ENCODE results near the gene GOLT1B.
A peak's percentile ranks its signal among the peaks of the same experiment; 100 is the strongest.
"Not testable (repeated sequence)": the region's sequence is repeated elsewhere in the genome, so short reads cannot be mapped to it uniquely, and the experiment has no call there.

GOLT1B gene, protein sequence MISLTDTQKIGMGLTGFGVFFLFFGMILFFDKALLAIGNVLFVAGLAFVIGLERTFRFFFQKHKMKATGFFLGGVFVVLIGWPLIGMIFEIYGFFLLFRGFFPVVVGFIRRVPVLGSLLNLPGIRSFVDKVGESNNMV

DNA sequence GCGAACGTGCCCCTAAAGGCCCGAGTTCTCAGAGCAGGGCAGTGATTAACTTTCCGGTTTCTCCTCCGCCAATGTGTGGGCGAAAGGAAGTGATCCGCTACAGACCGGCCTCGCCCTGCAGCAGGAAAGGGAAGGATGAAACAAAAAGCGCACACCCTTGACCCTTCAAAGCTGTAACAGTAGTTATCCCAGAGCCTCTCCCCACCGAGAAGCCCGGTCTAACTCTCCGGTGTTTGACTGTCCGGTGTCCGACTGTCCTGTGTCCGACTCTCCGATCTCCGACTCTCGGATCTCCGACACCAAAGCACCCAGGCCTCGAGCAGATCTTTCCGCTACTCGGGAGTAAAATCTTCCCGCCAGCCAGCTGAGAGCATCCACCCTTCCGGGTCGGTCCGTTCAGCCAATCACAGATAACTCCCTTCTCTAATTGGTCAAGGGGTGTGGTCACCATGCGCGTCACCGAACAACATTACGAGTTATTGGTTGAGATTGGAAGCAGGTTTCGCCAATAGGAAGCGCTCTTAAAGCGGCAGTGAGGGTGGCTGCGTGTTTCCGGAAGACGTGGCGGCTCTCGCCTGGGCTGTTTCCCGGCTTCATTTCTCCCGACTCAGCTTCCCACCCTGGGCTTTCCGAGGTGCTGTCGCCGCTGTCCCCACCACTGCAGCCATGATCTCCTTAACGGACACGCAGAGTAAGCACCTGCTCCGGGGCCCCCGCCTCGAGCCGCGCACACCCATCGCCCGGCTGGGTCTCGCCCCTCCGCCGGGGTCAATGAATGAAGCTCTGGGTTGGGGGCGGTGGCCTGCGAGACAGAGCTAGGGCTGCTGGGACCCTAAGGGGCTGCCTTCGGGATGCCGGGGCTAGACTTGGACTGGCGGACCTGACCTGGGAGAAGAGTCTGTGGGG lies at the start of gene GOLT1B, which contains the start of gene RECQL:
Gene GOLT1B (plus strand): TSS at position 532 of the 906 bp plus-strand sequence. CDS start 135 bp downstream, at position 667.
Gene RECQL (minus strand): TSS at position 378 of the 906 bp plus-strand sequence. CDS start 2,065 bp downstream, outside the sequence.
- Mint-ChIP-seq H3K4me1 (peaks cover 26% of the 10 kb centered on the region), H3K9me3 (no peaks in the 10 kb centered on the region), H3K27ac (peak within 1 kb of the TSS in 1 of 2 donors; percentile 86), H3K27me3 (no peaks in the 10 kb centered on the region), H3K4me3 (no peak within 1 kb of the TSS)
- peak; percentile 86 to 91 for DNase-seq
- ATAC-seq: peak; percentile 98

DNA sequence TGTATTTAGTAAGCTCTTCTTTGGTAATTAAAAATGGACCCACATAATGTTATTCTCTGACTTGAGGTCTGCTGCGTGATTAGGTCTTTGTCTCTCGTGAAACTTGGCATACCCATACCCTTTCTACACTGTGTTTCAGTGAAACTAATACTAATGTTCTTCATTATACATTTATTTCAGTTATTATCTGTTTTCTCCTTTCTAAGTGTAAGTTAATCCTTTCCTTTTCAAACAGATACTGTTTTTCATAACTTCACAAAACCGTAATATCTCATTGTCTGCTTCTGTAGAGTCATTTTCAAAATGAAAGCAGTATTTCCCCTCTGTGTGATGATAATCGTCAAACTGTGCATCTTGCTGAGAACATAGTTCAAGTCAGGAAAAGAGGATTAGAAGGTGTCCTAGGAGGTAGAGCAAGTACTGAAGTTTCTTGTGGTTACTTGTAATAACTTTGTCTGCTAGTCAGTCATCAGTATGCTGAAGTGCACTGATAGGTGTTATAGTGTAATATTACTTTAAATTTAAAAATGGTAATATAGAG lies 48.2 kb upstream of the GOLT1B start:
- H3K9me3 Mint-ChIP-seq: peaks cover 0 to 4% of the 10 kb centered on the region in 2 donors
- peak; percentile 58 for ATAC-seq
- DNase-seq: no peak
- no peaks in the 10 kb centered on the region for H3K27me3 Mint-ChIP-seq
- peaks cover 58% of the 10 kb centered on the region for H3K4me1 Mint-ChIP-seq
- H3K4me3 Mint-ChIP-seq: peak overlapping the region; percentile 33 to 70
- H3K27ac Mint-ChIP-seq: peak overlapping the region; percentile 48 to 92

DNA sequence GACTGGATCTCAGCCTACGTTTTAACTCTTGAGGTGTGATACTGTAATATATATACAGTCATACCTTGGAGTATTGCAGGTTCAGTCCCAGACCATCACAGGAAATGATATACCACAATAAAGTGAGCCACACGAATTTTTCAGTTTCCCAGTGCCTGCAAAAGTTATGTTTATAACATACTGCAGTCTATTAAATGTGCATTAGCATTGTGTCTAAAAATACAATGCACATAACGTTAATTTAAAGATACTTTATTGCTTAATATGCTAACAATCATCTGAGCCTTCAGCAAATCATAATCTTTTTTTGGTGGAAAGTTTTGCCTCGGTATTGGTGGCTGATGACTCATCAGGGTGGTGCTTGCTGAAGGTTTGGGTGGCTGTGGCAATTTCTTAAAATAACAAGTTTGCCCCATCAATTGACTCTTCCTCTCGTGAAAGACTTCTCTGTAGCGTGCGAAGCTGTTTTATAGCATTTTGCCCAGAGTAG lies 45.3 kb upstream of the GOLT1B start:
- peaks cover 66% of the 10 kb centered on the region for H3K4me1 Mint-ChIP-seq
- H3K27ac Mint-ChIP-seq: peak overlapping the region; percentile 95 to 99
- peak; percentile 65 for DNase-seq
- H3K9me3 Mint-ChIP-seq: peaks cover 0 to 4% of the 10 kb centered on the region in 2 donors
- peak overlapping the region; percentile 38 to 51 for H3K4me3 Mint-ChIP-seq
- peak; percentile 95 for ATAC-seq
- H3K27me3 Mint-ChIP-seq: no peaks in the 10 kb centered on the region

DNA sequence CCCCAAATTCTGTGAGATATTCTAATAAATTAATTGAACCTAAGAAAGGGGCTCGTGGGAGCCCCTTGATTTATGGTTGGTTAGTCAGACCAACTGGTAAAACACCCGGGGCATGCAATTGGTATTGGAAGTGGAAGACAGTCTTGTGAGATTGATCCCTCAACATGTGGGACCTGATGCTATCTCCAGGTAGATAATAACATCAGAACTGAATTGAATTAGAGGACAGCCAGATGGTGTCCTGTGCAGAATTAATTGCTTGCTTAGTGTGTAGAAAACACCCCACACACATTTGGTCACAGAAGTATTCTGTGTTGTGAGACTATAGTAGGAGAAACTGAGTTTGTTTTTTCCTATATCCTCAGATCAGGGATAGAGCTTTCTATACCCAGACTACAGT lies 42.1 kb upstream of the GOLT1B start:
- Mint-ChIP-seq H3K4me1 (peaks cover 41% of the 10 kb centered on the region), H3K27ac (no peak overlapping the region), H3K4me3 (no peak overlapping the region), H3K27me3 (no peaks in the 10 kb centered on the region), H3K9me3 (peaks cover 0 to 4% of the 10 kb centered on the region in 2 donors)
- no peak for DNase-seq
- no peak for ATAC-seq

DNA sequence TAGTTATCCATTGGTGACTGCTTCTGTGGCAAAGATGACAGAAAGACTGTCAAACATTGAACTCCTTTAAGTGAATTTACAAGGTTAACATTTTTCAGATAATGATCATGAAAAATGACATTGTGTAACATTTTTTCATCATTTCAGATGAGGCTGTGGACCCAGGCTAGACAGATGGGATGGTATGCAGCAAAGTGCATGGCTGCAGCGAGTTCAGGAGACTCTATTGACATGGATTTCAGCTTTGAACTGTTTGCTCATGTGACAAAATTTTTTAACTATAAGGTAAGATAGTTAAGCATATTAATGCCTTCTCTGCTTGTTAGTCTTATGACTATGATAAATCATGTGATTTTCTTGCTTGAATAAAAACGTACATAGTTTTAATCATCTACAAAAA lies 34.3 kb upstream of the GOLT1B start:
- ATAC-seq, H3K27ac Mint-ChIP-seq, H3K4me1 Mint-ChIP-seq, H3K9me3 Mint-ChIP-seq, H3K27me3 Mint-ChIP-seq, H3K4me3 Mint-ChIP-seq, DNase-seq: not testable (repeated sequence)

DNA sequence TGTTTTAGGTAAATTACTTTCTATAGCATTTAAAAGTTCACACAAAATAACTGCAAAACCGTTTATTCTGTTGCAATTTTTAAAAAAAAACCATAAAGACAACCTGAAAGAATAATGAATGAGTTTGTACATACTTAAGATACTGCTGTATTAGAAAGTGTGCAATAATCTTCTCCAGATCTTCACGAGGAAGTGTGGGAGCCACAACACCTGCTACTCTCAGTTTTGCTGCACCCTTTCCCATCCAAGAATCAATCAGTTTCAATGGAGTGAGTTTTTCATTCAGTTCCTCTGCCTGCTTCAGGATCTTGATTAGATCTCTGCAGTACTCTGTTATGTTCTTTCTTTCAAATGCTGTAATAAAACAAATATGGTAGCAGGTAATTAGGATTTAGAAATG lies 30.3 kb upstream of the GOLT1B start:
- no peak overlapping the region for H3K4me3 Mint-ChIP-seq
- no peaks in the 10 kb centered on the region for H3K27me3 Mint-ChIP-seq
- no peak for DNase-seq
- H3K4me1 Mint-ChIP-seq: peaks cover 6% of the 10 kb centered on the region
- ATAC-seq: no peak
- H3K27ac Mint-ChIP-seq: no peak overlapping the region
- no peaks in the 10 kb centered on the region for H3K9me3 Mint-ChIP-seq

DNA sequence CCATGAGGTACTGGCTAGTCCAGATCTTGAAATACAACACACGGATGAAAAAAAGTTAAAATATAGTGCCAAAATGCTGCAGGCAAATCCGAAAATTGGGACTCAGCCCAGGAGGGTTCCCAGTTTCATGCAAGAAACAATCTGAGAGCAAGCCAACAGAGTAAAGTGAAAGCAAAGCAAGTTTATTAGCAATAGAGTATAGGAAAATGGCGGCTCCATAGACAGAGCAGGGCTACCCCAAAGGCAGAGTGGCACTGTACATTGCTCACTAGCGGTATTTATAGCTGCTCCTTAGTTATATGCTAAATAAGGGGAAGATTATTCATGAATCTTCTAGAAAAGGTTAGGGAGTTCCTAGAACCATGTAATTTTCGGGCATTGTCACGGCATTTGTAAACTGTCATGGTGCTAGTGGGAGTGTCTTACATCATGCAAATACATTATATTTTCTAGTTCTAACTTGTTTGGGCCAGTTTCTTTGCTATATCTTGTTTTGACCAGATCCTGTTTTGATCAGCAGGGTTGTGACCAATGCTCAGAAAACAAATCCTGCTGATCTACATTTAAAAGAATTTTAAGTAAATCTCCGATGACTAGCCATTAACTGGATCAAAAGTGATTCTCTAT lies 29.3 kb upstream of the GOLT1B start:
- ATAC-seq (no peak), DNase-seq (no peak)
- Mint-ChIP-seq H3K4me3 (no peak overlapping the region), H3K9me3 (no peaks in the 10 kb centered on the region), H3K27me3 (no peaks in the 10 kb centered on the region), H3K27ac (peak overlapping the region in 1 of 2 donors; percentile 81), H3K4me1 (peaks cover 17% of the 10 kb centered on the region)

DNA sequence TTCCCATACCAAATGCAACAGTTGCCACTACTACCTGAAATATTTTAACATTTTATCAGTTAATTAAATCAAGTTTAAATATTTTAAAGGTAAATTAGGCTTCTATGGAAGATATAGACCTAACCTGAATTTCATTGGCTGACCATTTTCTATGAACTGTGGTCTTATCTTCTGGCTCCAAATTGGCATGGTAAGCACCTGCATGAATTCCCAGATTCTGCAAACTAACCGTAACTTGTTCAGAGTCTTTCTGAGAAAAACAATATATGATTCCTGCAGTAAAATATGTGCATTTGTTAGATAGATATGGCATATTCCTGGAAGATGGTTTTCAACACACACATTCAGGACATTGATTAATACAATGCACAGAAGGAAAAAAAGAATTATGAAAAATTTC lies 26.0 kb upstream of the GOLT1B start:
- Mint-ChIP-seq H3K27ac (no peak overlapping the region), H3K27me3 (no peaks in the 10 kb centered on the region)

DNA sequence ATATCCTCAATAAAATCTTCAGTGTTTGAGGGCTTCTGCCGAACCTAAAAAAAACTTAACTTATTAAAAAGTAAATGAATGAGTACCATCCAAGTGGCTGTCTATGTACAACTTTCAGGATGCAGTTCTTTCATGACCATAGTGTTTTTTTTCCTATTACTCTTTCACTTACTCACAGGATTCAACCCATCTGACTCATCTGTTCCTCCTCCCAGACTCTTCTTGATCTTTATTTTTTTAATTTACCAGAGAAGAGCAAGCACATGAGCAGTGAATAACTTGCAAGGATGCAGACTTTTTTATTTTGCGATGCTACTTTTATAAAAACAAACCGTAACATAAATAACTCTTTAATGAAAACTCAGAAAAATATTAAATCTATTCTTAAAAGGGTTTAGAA lies 24.6 kb upstream of the GOLT1B start:
- Mint-ChIP-seq H3K4me3 (no peak overlapping the region), H3K4me1 (peaks cover 17% of the 10 kb centered on the region), H3K27me3 (no peaks in the 10 kb centered on the region), H3K9me3 (no peaks in the 10 kb centered on the region), H3K27ac (peak overlapping the region in 1 of 2 donors; percentile 62)
- DNase-seq: no peak
- ATAC-seq: peak; percentile 71

More for the DNA sequence above, 26.0 kb upstream of the GOLT1B start:
- no peak for DNase-seq
- Mint-ChIP-seq H3K4me3 (no peak overlapping the region), H3K4me1 (peaks cover 17% of the 10 kb centered on the region), H3K9me3 (no peaks in the 10 kb centered on the region)
- no peak for ATAC-seq

DNA sequence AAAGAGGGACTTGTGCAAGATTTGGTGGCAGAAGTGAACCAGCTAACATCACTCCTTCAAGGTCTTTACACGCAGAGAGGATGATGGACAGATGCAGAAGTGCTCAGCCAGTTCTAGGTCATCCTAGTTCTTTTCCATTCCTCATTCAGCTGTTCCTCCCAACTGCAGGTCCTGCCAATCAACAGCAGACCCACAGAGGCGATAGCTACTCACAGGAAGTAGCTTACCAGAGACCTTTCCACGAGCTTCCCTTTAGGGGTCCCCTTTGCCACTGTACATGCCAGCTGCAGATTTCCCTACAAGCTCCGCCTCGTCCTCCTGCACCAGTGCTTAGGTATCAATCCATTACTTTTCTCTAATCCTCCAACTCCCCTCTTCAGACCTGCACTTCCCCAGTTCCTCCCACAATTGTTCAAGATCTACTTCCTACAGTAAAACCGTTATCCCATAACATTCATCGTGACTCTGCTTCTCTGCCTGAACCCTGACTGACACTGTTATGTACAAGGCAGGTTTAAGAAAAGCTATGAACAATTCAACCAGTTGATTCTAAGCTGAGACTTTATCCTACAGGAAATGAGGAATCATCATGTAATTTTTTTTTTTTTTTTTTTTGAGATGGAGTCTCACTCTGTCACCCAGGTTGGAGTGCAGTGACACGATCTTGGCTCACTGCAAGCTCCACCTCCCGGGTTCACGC lies 22.7 kb upstream of the GOLT1B start:
- no peak overlapping the region for H3K27ac Mint-ChIP-seq
- peaks cover 17% of the 10 kb centered on the region for H3K4me1 Mint-ChIP-seq
- no peaks in the 10 kb centered on the region for H3K9me3 Mint-ChIP-seq
- ATAC-seq (no peak), DNase-seq (no peak)
- no peak overlapping the region for H3K4me3 Mint-ChIP-seq
- no peaks in the 10 kb centered on the region for H3K27me3 Mint-ChIP-seq

DNA sequence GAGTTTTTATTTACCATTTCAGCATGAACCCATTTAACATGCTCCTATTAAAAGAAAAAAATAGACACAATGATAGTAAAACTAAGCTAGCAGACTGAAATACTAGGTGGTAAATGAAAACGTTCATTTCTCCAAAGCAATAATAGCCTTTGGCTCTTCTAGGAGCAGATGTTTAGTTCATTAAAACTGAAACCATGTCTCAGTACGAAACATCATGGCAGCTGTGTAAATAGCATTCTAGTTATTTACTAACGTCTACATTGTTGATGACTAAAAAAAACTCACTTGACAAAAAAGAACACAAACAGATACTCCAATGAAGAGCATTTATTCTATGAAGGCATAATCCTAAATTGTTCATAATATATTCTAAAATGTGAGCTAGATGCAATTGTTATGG lies 18.1 kb upstream of the GOLT1B start:
- H3K4me3 Mint-ChIP-seq: no peak overlapping the region
- no peaks in the 10 kb centered on the region for H3K27me3 Mint-ChIP-seq
- ATAC-seq: no peak
- H3K4me1 Mint-ChIP-seq: no peaks in the 10 kb centered on the region
- H3K9me3 Mint-ChIP-seq: no peaks in the 10 kb centered on the region
- DNase-seq: no peak
- no peak overlapping the region for H3K27ac Mint-ChIP-seq

DNA sequence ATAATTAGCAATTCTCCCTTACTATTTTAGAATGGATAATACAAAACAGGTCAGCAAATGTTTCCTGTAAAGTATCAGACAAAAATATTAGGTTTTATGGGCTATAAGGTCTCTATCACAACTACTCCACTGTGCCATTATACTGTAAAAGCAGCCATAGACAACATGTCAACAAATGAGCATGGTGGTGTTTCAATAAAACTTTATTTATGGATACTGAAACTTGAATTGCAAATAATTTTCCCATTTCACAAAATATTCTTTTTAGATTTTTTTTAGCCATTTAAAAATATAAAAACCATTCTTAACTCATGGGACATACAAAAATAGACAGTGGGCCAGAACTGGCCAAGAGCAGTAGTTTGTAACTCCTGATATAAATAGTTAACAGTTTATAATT lies 15.6 kb upstream of the GOLT1B start:
- H3K9me3 Mint-ChIP-seq: no peaks in the 10 kb centered on the region
- no peak overlapping the region for H3K4me3 Mint-ChIP-seq
- H3K27me3 Mint-ChIP-seq: no peaks in the 10 kb centered on the region
- DNase-seq (no peak), ATAC-seq (no peak)
- H3K27ac Mint-ChIP-seq: no peak overlapping the region
- no peaks in the 10 kb centered on the region for H3K4me1 Mint-ChIP-seq

DNA sequence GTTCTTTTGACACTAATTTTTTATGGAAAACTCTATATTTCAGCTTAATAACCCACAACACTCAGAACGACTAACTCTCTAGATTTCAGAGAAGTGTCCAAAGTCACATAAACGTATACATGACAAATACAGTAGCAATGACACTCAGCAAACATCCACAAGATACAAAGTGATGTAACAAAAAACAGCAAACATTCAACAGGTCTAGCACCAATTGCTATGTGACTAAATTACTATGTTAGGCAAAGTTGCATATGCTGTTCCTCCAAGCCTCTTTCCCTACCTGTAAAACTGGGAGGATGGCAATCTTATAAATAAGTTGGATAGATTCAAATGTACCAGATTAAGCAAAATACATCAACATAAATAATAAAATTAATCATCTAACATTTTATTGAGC lies 1.8 kb upstream of the GOLT1B start:
- ATAC-seq (no peak), DNase-seq (no peak)
- H3K9me3 Mint-ChIP-seq: no peaks in the 10 kb centered on the region
- peak overlapping the region in 1 of 2 donors; percentile 54 for H3K4me3 Mint-ChIP-seq
- peaks cover 20% of the 10 kb centered on the region for H3K4me1 Mint-ChIP-seq
- H3K27ac Mint-ChIP-seq: no peak overlapping the region
- H3K27me3 Mint-ChIP-seq: no peaks in the 10 kb centered on the region

DNA sequence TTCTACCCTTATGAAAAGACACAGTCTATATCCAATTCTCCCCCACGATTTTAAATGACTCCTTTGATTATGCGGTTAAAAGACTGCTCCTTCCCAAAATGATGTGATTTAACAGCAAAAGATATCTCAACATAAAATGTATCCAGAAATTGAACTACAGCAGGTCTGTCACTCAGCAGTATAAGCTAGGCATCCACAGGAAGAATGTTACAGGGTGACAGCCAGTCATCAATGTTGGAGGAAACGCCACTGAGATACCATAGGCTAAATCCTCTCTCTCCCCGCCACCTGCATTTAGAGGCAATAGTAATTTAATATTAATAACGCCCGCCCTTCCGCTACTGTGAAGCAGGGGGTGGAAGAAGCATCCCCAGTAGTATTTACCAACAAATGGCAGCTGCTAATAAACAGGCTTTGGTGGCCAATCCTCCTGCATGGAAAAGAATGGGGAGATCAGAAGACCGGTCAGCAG lies 767 bp upstream of the GOLT1B start:
- Mint-ChIP-seq H3K4me1 (peaks cover 26% of the 10 kb centered on the region), H3K27ac (no peak overlapping the region), H3K9me3 (no peaks in the 10 kb centered on the region), H3K4me3 (no peak overlapping the region), H3K27me3 (no peaks in the 10 kb centered on the region)
- no peak for ATAC-seq
- DNase-seq: no peak

DNA sequence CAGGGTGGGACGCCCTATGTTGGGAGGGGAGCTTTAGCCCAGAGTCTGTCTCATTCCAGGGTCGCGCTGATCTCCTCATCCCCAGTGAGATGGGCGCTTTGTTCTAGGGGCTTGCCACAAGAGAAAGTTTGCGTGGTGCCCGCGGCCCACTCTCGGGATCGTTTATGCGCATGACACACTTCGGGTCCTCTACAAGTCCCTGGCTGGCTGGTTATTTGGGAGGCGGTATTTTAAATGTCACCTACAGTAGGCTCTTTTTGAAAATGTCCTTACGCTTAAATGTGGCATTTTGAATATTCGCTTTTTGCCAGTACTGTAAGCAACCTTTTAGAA lies 541 bp downstream of the GOLT1B start:
- Mint-ChIP-seq H3K27me3 (no peaks in the 10 kb centered on the region), H3K27ac (no peak overlapping the region), H3K4me3 (no peak overlapping the region), H3K4me1 (peaks cover 26% of the 10 kb centered on the region), H3K9me3 (no peaks in the 10 kb centered on the region)
- no peak for ATAC-seq
- DNase-seq: no peak
